Activated T-cell treated with anti-CD3 and anti-CD28 coated beads, Interleukin-2, amount 50 U/mL, for 1 hour (primary cell): ENCODE measurements around the gene PTCSC3.
"Not testable (repeated sequence)": the region's sequence is repeated elsewhere in the genome, so short reads cannot be mapped to it uniquely, and the experiment has no call there.

Source experiments
- DNase-seq: peaks from one replicate; pipeline ENCODE4 v3.0.0-alpha.2; 2020

Gene PTCSC3

GRCh38 chr14:36171607-36172006, 4.9 kb downstream of the PTCSC3 start:
- no peak for DNase-seq

GRCh38 chr14:36167431-36167830, 9.1 kb downstream of the PTCSC3 start:
- DNase-seq = no peak

- DNase-seq = no peak
Measured at GRCh38 chr14:36163451-36163850, 13.1 kb downstream of the PTCSC3 start.

GRCh38 chr14:36162267-36162666, 14.3 kb downstream of the PTCSC3 start:
- no peak for DNase-seq

- DNase-seq = no peak
Measured at GRCh38 chr14:36161776-36162175, 14.7 kb downstream of the PTCSC3 start.

- no peak for DNase-seq
Measured at GRCh38 chr14:36151335-36151734, 25.2 kb downstream of the PTCSC3 start.

GRCh38 chr14:36134038-36134437, 42.5 kb downstream of the PTCSC3 start:
- DNase-seq = no peak

- DNase-seq = no peak
Measured at GRCh38 chr14:36132826-36133225, 43.7 kb downstream of the PTCSC3 start.

GRCh38 chr14:36130186-36130585, 46.3 kb downstream of the PTCSC3 start:
- DNase-seq = no peak

GRCh38 chr14:36129181-36129580, 47.3 kb downstream of the PTCSC3 start:
- DNase-seq = no peak

- DNase-seq = no peak
Measured at GRCh38 chr14:36113341-36113740, 63.2 kb downstream of the PTCSC3 start.

- no peak for DNase-seq
Measured at GRCh38 chr14:36111822-36112583, 64.5 kb downstream of the PTCSC3 start.

GRCh38 chr14:36105401-36105800, 71.1 kb downstream of the PTCSC3 start:
- DNase-seq = no peak

GRCh38 chr14:36104258-36104657, 72.3 kb downstream of the PTCSC3 start:
- DNase-seq = not testable (repeated sequence)

- DNase-seq = no peak
Measured at GRCh38 chr14:36099619-36100018, 76.9 kb downstream of the PTCSC3 start.

GRCh38 chr14:36097356-36097755, 79.2 kb downstream of the PTCSC3 start:
- DNase-seq = no peak

GRCh38 chr14:36096090-36096489, 80.4 kb downstream of the PTCSC3 start:
- DNase-seq = no peak

- DNase-seq = no peak
Measured at GRCh38 chr14:36094963-36095362, 81.6 kb downstream of the PTCSC3 start.

- DNase-seq = no peak
Measured at GRCh38 chr14:36091096-36091495, 85.4 kb downstream of the PTCSC3 start.

- no peak for DNase-seq
Measured at GRCh38 chr14:36087411-36087810, 89.1 kb downstream of the PTCSC3 start.

- DNase-seq = no peak
Measured at GRCh38 chr14:36086629-36087395, 89.7 kb downstream of the PTCSC3 start.

- no peak for DNase-seq
Measured at GRCh38 chr14:36085861-36086260, 90.7 kb downstream of the PTCSC3 start.
